Measurements from ENCODE around the gene NFATC1.
A peak's percentile ranks its signal among the peaks of the same experiment; 100 is the strongest.

The NFATC1 gene

GRCh38 chr18:79441420-79441819 is 45.7 kb downstream of the NFATC1 start:
- no peak for DNase-seq (ENCODE audit: low read depth)

GRCh38 chr18:79442508-79443221 is 46.9 kb downstream of the NFATC1 start:
- DNase-seq (ENCODE audit: low read depth) = no peak

- DNase-seq (ENCODE audit: low read depth) = no peak
Observed at GRCh38 chr18:79445221-79445620, 49.5 kb downstream of the NFATC1 start.

DNA sequence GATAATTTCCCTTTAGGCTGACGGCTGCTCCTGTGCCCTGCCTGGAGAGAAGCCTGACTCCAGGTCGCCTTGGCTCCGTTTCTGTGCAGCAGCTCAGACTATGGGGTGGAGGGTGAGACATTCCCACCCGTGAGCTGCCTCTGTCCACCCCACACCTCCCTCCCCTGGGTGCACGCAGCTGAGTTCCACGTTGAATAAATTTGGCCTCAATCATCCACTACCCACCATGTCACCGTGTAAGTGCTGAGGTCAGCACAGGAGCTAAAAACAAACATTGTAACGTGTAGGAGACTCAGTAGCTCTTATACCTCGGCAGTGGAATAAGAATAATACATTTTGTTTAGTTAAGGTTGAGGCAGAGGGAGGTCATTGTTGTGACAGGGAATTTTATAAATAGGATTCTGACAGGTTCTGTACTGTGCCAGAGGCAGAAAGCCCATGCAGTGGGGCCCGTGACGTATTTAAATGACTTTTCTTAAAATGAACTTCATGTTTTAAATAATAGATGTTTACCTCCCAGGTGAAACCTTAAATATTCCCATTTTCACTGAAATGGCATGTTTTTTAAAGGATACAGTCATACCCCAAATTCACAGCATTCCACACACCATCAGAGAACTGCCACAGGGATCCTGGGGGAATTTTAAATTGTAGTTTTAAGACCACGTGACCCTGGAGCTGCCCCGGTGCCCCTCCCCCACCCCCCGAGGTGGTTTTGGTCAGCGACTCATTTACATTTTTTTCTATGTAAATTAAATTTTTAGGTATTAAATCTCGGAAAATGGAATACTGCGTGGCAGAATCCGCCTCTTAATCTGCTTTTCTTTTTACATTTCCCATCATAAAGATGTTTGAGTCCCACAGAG is 50.2 kb downstream of the NFATC1 start:
- DNase-seq (ENCODE audit: low read depth) = no peak

DNA sequence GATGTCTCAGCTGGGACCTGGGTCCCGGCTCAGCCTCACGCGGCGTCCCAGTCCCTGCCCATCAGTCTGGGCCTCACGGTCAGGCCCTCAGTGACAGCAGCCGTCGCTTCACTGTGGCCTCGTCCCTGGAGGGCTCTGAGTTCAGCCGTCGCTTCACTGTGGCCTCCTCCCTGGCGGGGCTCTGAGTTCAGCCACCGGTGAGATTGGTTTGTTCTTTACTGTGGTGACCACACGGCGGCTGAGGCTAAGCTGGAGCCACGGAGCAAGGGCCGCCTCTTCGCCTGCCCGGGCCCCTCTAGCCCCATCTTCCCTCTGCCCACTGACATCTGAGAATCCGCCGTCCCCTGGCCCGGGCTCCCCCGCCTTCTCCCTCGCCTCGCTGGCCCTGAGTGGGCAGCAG is 51.2 kb downstream of the NFATC1 start:
- no peak for DNase-seq (ENCODE audit: low read depth)

GRCh38 chr18:79447703-79448367 is 52.1 kb downstream of the NFATC1 start:
- peak; percentile 65 for DNase-seq (ENCODE audit: low read depth)

- no peak for DNase-seq (ENCODE audit: low read depth)
Observed at GRCh38 chr18:79448621-79449020, 52.9 kb downstream of the NFATC1 start.

DNA sequence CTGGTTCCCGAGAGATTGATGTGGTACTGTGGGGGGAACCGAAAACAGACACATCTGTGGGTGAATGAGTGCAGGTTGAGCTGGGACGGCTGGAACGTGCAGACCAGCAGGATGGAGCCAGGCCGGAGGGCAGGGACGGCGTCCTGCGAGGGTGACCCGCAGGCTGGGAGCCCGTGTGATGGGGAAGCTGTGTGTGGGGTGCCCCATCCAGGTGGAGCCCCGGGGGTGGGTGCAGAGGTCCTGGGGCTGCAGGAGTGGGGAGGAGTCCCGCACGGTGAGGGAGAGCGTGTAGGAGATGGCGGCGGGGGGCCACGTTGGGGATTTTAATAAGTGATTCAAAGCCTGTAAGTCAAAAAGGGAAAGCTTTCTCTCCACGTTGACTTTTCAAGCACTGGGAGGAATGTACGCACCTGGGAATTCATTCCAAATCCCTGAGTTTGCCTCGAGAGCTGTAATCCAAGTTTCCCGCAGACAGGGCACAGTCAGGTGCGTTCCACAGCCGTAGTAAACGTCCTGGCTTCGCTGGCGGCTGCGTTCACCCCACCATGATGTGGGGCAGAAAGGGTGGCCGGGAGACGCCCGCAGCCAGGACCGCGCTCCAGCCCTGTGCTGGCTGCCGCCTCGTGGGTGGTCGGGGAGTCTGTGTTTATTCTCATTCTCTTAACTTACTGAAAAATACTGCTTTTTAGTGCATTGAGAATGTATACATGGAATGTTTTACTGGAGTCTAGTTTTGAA is 54.0 kb downstream of the NFATC1 start:
- DNase-seq (ENCODE audit: low read depth) = no peak

GRCh38 chr18:79450289-79451080 is 54.8 kb downstream of the NFATC1 start:
- no peak for DNase-seq (ENCODE audit: low read depth)

DNA sequence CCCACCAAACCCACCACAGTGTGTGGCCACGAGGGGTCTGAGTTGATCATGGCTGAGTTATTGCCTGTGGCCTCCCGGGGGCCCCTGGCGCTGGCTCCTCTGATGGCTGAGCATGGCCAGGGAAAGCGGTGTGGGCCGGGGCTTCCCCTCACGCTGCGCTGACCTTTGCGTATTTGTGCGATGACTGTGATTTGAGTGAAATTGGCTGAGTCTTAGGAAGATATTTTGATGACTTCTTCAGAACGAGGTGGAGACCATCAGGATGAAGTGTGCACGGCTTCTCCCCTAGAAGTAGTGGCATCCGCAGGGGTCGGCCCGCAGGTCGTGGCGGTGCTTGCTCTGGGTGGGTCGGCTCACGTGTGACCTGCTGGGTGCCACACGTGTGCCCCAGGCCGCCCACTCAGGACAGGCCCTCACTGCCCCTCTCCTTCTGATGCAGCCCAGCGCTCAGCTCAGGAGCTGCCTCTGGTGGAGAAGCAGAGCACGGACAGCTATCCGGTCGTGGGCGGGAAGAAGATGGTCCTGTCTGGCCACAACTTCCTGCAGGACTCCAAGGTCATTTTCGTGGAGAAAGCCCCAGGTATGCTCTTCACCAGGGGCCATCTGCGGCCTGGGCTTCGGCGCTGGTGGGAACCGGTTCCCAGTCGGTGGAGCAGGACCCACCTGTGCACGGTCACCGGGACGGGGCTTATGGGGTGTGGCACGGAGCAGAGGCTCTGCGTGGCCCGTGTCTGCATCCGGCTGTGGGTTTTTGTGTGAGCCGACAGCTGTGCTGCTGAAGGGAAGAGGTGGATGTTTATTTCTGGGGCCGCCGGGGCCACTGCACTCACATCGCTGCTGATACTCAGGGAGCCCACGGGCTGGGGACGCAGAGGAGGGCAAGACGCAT is 55.8 kb downstream of the NFATC1 start:
- no peak for DNase-seq (ENCODE audit: low read depth)

- no peak for DNase-seq (ENCODE audit: low read depth)
Observed at GRCh38 chr18:79452190-79452990, 56.7 kb downstream of the NFATC1 start.

- DNase-seq (ENCODE audit: low read depth) = no peak
Observed at GRCh38 chr18:79452991-79453645, 57.4 kb downstream of the NFATC1 start.

DNA sequence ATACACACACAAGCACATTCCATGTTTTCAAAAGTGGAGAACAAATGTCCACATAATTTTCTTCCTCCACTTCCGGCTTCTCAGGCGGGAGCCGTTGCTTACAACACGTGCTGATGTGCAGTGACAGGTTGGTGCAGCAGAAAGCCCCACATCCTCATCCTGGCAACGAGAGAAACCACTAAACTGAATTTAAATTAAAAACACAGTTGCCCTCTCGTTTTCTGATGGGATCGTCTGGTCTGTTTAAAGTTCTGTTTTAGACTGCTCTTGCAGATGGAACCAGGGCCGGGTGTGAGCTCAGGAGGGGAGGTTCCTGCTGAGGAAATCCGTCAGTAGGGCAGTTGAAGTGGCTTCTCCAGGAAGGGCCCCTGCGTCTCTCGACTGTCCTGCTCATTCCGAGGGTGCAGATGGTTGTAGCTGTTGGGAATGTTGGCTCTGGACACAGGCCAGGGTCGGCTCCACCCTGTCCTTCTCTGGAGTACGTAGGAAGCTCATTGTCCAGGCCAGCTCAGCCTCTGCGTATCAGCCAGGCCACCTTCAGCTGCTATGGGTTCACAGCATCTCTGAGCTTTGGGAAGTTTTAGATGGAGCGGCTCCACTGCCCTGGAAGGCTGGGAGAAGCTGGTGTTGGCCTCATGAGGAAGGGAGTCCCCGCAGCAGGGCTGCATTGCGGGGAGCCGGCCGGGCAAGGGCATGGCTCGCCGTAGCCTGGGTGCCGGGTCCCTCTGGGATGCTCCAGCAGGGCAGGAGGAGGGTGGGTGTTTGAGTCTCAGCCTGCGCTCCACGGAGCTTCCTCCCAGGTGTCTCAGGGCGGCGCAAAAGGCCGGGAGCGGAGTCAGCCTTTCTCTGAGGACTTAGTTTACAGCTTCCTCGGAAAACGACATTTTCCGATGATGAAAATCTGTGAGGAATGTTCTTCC is 58.3 kb downstream of the NFATC1 start:
- DNase-seq (ENCODE audit: low read depth) = no peak

DNA sequence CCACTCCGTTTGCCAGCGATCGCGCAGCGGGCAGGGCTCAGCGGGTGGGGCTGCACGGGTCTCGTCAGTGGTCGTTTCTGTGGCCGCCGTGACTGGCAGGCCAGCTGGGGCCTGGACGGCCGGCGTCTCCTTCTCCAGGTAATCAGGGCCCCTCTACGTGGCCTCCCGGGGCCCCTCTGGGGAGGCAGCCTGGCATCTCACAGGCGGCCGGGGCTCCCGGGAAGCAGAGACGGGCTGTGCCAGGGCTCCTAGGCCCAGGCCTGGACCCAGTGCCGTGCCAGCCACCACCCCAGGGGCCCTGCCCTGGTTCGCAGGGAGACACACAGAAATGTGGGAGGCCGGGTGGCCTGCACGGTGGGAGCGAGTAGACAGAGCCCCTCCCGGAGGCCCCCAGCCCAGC is 59.5 kb downstream of the NFATC1 start:
- DNase-seq (ENCODE audit: low read depth) = no peak

DNA sequence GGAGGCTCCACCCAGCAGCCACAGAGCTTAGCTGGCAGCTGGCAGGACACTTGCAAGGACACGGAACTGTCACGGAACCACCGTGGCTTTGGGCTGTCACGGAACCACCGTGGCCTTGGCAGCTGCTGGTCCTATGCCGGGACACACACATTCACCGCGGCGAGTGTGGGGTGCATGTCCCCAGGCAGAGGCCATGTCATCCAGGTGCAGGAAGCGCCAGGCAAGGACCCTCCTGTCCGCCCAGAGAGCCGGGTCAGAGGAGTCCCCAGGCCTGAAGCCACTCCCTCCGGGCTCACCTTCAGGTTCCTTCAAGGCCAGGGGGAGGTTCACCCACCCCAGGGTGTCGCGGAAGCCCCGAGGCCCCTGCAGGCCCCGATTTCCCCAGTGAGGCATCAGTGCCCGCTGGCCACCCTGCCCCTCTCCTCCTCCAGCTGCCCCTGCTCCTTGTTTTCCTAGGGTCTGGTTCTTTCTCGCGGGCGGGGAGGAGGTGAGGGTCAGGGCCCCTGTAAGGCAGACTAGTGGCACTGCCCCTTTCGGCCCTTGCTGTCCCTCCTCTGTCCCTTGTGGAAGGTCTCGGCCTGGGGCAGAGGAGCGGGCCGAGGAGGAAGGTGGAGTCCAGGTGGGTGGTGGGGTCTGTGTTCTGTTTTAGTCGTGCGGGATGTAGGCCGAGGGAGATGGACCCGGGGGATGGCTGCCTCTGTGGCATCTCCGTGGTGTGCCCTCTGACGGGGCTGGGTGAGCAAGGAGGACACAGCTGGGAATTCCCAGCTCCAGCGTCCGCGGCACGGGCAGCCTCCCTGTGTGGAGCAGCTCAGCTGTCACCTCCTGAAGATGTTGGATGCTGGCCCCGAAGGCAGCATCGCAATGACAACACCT is 60.6 kb downstream of the NFATC1 start:
- DNase-seq (ENCODE audit: low read depth) = no peak

GRCh38 chr18:79457239-79457638 is 61.5 kb downstream of the NFATC1 start:
- no peak for DNase-seq (ENCODE audit: low read depth)

DNA sequence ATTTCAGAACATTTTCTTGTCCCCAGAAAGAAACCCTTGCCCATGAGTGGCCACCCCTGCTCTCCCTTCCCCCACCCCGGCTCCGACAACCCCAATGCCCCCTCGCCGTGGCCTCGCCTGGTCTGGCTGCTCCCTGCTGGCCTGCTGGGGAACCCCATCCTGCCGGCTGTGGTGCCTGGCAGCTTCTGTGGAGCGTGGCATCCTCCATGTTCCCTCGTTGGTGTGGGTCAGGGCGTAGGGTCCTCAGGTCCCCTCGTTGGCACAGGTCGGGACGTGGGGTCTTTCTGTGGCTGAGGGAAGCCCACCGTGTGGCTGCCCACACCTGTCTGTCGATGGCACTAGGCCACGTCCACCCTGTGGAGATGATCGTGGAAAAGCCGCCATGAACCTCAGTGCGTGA is 61.9 kb downstream of the NFATC1 start:
- DNase-seq (ENCODE audit: low read depth) = no peak
